NCI-H1048 (cell line): ENCODE measurements around the gene ATG7.

ENCODE experiments used
- DNase-seq: peaks from one replicate; lab custom pipeline; 2025; lab: John Stamatoyannopoulos, UW

Gene ATG7

GRCh38 chr3:11536936-11537612 is 264.9 kb downstream of the ATG7 start:
- no peak for DNase-seq

GRCh38 chr3:11538581-11538980 is 266.4 kb downstream of the ATG7 start:
- DNase-seq, result no peak

GRCh38 chr3:11539218-11539617 is 267.0 kb downstream of the ATG7 start:
- DNase-seq, result no peak

DNA sequence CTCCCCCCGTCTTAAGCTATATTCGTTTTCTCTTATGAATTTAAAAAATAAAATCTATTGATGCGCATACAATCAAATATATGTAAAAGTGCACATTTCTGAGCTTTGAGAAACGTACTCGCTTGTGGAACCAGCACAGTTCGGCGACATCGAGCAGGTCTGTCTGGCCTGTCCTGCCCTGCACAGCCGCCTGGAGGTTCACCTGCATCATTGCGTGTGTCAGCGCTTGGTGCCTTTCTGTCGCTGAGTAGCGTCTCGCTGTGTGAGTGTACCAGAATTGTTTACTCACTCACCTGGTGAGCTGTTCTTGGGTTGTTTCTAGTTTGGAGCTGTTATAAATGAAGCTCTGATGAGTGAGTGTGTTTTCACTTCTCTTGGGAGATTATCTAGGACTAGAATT is 267.5 kb downstream of the ATG7 start:
- no peak for DNase-seq

DNA sequence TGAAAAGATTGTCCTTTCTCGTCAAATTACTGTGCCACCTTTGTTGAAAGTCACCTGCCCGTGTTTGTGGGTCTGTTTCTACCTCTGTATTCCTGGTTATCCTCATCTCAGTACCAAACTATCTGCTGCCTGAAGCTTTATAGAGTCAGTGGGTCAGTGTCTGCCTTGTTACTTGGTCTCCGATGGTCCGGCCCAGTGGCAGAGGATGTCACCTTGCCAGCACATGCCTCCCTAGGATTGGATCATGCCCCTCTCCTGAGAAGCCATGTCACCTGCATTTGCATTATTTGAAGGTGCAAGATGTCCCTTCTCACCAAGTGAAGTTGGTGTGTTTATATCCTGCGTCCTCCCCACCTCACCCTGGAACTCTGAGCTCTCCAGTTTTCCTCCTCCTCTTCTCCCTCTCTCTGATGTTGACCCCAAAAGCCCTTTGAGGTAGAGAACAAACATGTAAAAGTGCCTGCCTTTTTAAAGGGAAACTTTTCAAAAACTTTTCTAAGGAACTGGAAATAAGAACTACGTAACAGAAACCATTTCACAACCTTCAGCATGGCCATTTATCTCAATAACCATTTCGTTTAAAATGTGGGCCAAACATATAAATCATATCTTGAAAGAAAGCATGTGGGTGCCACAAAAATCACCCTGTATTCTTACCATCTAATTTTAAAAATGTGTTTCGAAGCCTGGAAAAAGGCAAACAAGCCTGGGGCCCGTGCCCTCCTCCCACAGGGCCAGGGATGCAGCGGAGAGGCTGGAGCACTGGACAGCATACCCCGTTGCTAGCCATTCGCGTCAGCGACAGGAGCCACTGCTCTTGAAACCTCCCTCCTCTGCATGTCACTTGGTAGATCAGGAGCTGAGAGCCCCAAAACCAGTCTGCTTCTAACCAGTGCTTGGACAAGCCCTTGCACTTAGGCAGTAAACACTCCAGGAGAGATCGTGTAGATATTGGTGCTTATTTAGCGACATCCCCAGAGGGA is 269.4 kb downstream of the ATG7 start:
- no peak for DNase-seq

- no peak for DNase-seq
These were observed 270.4 kb downstream of the ATG7 start for GRCh38 chr3:11542551-11542950.

DNA sequence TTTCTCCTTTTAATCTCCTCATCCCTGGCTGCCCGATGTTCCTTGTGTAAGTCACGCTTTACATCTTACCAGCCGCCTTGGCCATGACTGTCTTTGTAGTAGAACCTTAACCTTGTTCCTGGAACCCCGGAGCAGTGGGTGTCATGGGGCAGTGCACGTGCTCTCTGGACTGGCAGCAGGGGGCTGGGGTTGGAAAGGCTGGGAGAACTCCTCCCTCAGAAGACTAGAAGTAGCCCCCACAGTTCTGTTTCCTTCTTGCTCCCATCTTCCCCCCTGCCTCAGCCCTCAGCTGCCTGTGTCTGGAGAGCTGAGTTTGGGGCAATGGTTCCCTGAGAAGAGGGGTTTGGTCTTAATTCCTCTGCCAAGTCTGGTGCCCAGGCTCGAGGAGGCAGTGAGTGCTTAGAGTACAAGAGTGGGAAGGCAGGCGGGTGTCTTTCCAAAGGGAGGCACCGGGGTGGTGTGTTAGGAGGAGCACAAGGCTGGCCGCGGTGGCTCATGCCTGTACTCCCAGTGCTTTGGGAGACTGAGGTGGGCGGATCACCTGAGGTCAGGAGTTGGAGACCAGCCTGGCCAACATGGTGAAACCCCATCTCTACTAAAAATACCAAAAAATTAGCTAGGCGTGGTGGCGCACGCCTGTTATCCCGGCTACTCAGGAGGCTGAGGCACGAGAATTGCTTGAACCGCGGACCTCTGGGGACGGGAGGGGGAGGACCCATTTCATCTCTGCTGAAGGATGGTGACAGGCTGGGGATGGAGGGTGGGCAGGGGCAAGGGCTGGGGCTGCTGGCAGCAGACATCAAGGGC is 271.1 kb downstream of the ATG7 start:
- no peak for DNase-seq

DNA sequence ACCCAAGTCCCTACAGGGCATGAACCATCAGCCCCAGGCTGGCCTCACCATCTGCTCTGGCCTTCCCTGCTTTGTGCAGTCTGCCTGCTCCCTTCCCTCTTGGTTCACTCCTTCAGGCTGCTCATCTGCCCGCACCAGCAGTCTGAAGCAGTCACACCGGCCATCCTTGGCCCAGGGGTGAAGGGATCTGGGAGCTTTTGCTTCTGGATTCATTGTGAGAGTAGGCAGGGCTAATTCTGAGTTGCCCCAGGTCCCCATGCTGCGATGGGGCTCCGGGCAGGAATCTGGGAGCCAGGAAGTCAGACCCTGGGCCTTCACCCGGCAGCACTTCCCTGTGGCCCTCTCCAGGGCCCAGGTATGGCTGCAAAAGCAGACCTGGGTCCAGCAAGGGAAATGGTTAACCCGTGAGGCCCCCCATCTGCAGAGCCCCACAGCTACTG is 271.8 kb downstream of the ATG7 start:
- no peak for DNase-seq

- DNase-seq, result no peak
These were observed 272.4 kb downstream of the ATG7 start for GRCh38 chr3:11544412-11545181.

- no peak for DNase-seq
These were observed 273.1 kb downstream of the ATG7 start for GRCh38 chr3:11545186-11545851.

- no peak for DNase-seq
These were observed 274.6 kb downstream of the ATG7 start for GRCh38 chr3:11546657-11547302.

DNA sequence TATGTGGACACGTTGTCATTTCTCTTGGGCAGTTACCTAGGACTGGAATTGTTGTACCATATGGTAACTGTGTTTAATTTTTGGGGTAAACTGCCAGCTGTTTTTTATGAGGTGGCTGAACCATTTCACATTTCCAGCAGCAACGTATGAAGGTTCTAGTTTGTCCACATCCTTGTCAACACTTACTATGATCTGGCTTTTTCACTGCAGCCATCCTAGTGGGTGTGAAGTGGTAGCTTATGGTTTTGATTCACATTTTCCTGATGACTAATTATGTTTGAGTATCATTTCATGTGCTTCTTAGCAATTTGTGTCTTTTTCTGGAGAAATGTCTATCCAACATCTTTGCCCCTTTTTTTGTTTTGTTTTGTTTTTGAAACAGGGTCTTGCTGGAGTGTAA is 275.3 kb downstream of the ATG7 start:
- no peak for DNase-seq

GRCh38 chr3:11548721-11549131 is 276.5 kb downstream of the ATG7 start:
- DNase-seq, result no peak

- DNase-seq, result no peak
These were observed 277.5 kb downstream of the ATG7 start for GRCh38 chr3:11549580-11550140.

GRCh38 chr3:11551036-11551435 is 278.8 kb downstream of the ATG7 start:
- no peak for DNase-seq

DNA sequence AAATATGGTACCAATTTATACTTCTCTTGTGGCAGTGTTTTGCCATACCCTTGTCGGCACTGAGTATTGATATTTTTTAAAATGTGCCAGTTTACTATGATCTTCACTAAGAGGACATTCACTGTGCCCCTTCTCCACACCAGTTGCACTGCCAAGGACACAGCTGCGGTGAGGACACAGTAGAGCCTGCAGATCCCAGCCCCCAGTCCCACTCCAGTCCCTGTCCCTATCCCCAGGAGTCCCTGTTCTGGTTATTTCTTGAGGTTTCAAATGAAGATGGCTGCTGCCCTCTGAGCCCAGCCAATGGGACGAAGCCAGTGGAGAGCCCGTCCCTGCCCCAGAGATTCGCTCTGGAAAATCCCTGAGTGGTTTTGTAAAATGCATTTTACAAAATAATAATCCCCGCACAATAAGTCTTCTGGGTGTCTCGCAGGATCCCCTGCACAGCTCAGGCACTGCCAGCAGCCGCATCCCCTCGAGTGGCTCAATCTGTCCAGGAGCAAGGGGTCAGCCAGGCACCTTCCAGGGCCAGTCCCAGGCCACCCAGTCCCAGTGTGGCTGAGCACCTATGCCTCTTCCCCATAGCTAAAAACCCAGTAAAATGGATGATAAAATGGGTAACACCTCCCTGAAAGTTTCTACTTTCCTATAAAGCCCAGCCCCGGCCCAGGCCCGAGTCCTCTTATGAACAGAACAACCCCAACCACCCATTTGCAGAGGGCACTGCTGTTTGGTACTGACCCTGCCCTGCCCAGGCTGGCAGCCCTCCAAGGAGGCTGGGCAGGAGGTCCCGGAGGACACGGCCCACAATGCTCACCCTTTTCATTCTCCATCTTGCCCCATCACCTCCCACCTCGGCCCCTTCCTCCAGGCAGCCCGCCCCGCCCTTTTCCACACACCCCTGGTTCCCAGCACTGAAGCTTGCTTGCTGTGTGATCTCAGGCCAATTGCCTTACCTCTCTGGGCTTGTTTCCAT is 280.4 kb downstream of the ATG7 start:
- no peak for DNase-seq

DNA sequence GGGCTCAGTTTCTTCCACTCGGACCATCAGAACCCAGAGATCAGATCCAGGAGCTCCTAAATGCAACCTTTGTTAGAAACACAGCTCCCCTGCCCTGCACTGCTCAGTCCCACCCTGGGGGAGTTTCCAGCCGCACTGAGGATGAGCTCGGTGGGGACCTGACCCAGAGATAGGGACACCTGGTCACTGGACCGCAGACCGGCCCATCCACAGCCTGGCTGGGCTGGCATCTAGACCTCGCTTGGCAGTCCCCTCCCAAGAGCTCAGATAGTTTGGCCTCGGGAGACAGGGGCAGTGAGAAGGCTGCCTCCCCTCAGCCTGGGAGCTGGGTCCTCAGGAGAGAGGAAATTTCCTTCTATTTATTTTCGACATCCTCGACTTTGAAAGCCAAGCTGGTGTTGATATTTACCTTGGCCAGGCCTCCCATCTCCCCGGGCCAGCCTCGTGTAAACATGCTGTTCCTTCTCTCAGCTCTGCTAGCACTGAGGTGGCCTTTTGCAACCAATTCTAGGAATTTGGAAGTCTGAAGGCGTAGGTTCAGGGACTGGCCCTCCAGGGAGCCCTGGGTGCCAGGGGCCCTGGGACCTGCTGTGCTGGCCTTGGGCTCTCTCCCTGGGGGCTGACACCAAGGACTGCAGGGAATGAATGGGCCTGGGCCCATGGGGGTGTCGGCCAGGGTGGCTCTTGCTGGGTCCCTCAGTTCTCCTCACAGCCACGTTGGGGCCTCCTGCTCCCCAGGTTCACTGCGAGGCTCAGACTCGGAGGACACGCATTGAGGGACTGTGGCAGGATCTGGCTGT is 281.4 kb downstream of the ATG7 start:
- DNase-seq, result no peak

DNA sequence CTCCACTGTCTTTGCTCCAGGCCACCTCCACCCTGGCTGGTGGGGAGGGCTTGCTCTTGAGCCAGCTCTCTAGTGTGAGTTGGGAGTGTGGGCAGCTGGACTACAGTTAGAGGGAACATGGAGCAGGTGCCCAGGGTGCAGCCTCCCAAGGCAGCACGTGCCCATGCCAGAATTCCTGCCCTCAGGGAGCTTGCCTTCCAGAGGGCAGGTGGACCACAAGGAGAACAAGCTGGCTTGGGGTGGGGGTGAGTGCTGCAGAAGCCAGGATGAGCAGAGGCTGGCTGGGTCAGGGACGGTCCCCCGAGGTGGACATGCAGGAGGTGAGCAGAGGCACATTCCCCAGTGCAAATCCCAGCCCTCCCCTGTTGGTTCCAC is 282.0 kb downstream of the ATG7 start:
- DNase-seq, result no peak
